ENCODE data around the gene MBOAT2. TPM values are rescaled to one million over a fixed set of nuclear protein-coding genes. Genes with fewer than 3 reads are reported as not detected.

MBOAT2 gene
- total and polyA plus RNA-seq, 4 donors: 75.1 to 116 (median 85.5) TPM

DNA sequence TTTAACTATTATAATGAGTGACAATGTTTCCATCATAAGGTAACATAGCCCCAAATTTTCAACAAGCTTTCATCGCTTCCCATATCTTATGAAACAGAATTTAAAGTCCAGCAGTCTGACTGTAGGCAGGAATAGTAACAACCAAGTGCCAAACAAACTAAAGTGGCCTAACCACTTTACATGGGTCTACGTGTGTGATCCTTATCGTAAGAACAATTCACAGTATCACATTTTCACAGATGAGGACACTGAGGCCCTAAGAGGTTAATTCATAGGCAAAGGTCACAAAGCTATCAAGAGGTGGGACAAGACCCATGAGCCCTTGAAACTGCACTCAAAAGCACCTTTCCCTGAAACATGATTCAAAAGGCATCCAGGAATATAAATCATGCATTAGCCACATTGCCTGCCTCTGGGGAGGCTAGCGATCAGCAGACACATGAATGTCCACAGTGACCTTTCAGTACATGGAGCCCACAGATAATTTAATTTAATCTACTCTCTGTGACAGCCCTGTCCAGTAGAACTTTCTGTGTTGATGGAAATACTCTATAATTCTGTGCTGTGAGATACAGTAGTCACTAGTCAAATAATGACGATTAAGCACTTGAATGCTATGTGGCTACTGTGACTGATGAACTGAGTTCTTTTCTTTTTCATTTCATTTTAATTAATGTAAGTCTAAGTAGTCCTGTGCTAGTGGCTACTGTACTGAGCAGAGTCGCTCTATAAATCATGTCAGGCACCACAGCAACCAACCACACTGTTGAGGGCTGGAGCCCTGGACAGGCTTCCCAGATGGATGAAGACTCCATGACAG lies 196.4 kb downstream of the MBOAT2 start:
- DNase-seq (ENCODE audit: low read depth in 4 of 6, low spot score in 6 of 6): no peak
- H3K27me3 ChIP-seq (ENCODE audit: control insufficient read depth, insufficient read depth, low read length): no peaks in the 10 kb centered on the region
- no peaks in the 10 kb centered on the region for H3K9me3 ChIP-seq (ENCODE audit: control insufficient read depth, insufficient read depth, low read length)
- H3K4me1 ChIP-seq (ENCODE audit: control insufficient read depth, insufficient read depth, low read length): no peaks in the 10 kb centered on the region
- H3K27ac ChIP-seq (ENCODE audit: low read depth, low read length): no peak overlapping the region
- no peak overlapping the region for H3K4me3 ChIP-seq (ENCODE audit: low read depth, low read length)
- H3K36me3 ChIP-seq (ENCODE audit: control insufficient read depth, insufficient read depth, low read length): peaks cover 32% of the 10 kb centered on the region
- 94% methylated on average over 2 of the region's 6 CpGs for WGBS (ENCODE audit: insufficient coverage)

GRCh38 chr2:8805278-8806210 lies 197.9 kb downstream of the MBOAT2 start:
- Histone ChIP-seq H3K4me1 (ENCODE audit: control insufficient read depth, insufficient read depth, low read length) (no peaks in the 10 kb centered on the region), H3K36me3 (ENCODE audit: control insufficient read depth, insufficient read depth, low read length) (peaks cover 38% of the 10 kb centered on the region), H3K4me3 (ENCODE audit: low read depth, low read length) (no peak overlapping the region), H3K27ac (ENCODE audit: low read depth, low read length) (no peak overlapping the region), H3K9me3 (ENCODE audit: control insufficient read depth, insufficient read depth, low read length) (no peaks in the 10 kb centered on the region), H3K27me3 (ENCODE audit: control insufficient read depth, insufficient read depth, low read length) (no peaks in the 10 kb centered on the region)
- WGBS (ENCODE audit: insufficient coverage): 81% methylated on average over 2 of the region's 6 CpGs
- DNase-seq (ENCODE audit: low read depth in 4 of 6, low spot score in 6 of 6): no peak

DNA sequence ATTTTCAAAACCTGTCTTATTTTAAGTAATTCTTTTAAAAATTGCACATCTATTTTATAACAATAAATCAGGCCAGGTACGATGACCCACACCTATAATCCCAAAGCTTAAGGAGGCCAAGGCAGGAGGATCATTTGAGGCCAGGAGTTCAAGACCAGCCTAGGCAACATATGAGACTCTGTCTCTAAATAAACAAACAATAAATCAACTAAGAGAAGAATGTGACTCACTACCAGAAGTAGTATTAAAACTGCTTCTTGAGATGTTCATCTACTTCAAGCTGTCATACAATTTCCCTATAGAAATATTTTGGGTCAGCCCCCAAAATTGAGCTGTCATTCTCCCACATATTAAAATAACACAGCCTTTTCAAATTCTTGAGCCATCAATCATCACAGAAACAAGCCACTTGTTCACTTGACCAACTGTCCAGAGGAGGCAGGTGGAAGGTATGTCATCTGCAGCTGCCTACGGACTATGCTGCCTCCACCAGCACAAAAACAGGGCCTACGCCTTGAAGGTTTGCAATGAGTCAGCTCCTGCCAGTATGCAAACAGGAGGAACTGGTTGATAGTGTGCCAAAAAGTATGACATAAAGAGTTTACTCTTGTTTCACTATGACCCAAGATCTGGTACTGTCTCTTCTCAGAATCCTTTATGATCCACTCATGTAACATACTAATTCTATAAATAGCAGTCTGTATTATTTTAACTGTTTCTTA lies 199.7 kb downstream of the MBOAT2 start:
- no peak overlapping the region for H3K27ac ChIP-seq (ENCODE audit: low read depth, low read length)
- H3K27me3 ChIP-seq (ENCODE audit: control insufficient read depth, insufficient read depth, low read length): no peaks in the 10 kb centered on the region
- peaks cover 32% of the 10 kb centered on the region for H3K36me3 ChIP-seq (ENCODE audit: control insufficient read depth, insufficient read depth, low read length)
- H3K4me1 ChIP-seq (ENCODE audit: control insufficient read depth, insufficient read depth, low read length): no peaks in the 10 kb centered on the region
- H3K4me3 ChIP-seq (ENCODE audit: low read depth, low read length): no peak overlapping the region
- DNase-seq (ENCODE audit: low read depth in 4 of 6, low spot score in 6 of 6): no peak
- WGBS (ENCODE audit: insufficient coverage): 100% methylated on average over 1 of the region's 3 CpGs
- no peaks in the 10 kb centered on the region for H3K9me3 ChIP-seq (ENCODE audit: control insufficient read depth, insufficient read depth, low read length)

GRCh38 chr2:8802741-8803140 lies 200.7 kb downstream of the MBOAT2 start:
- Histone ChIP-seq H3K4me3 (ENCODE audit: low read depth, low read length) (no peak overlapping the region), H3K27me3 (ENCODE audit: control insufficient read depth, insufficient read depth, low read length) (no peaks in the 10 kb centered on the region), H3K36me3 (ENCODE audit: control insufficient read depth, insufficient read depth, low read length) (peaks cover 29% of the 10 kb centered on the region), H3K27ac (ENCODE audit: low read depth, low read length) (no peak overlapping the region), H3K9me3 (ENCODE audit: control insufficient read depth, insufficient read depth, low read length) (no peaks in the 10 kb centered on the region), H3K4me1 (ENCODE audit: control insufficient read depth, insufficient read depth, low read length) (no peaks in the 10 kb centered on the region)
- WGBS (ENCODE audit: insufficient coverage): 100% methylated on average over 3 of the region's 3 CpGs
- no peak for DNase-seq (ENCODE audit: low read depth in 4 of 6, low spot score in 6 of 6)

Other genes starting within 250 kb of the MBOAT2 start
- gene KIDINS220, start 166.1 kb downstream of the MBOAT2 start, total RNA-seq: 100 to 1,000 TPM; 151 to 280 TPM
- 100 to 1,000 TPM; 132 to 184 TPM for gene KIDINS220, start 166.1 kb downstream of the MBOAT2 start, polyA plus RNA-seq (ENCODE audit: insufficient read length in 2 of 2)
- gene ASAP2, start 203.1 kb upstream of the MBOAT2 start, total RNA-seq: 10 to 100 TPM; 30.5 to 48.6 TPM
- gene ASAP2, start 203.1 kb upstream of the MBOAT2 start, polyA plus RNA-seq (ENCODE audit: insufficient read length in 2 of 2): 10 to 100 TPM; 30.4 to 34.4 TPM

Data from spinal cord (tissue), 10 donors.